Measurements from ENCODE around the gene CBARP.

CBARP gene

GRCh38 chr19:1225440-1226226 lies 12.2 kb downstream of the CBARP start:
- WGBS, result 93% methylated on average over 29 of the region's 29 CpGs
- Histone ChIP-seq H3K27me3 (ENCODE audit: insufficient read depth, low read length) (no peaks in the 10 kb centered on the region), H3K27ac (ENCODE audit: low read depth, low read length) (no peak overlapping the region), H3K4me3 (ENCODE audit: low read length) (no peak overlapping the region), H3K9ac (ENCODE audit: low read depth, low read length) (no peak overlapping the region), H3K9me3 (ENCODE audit: insufficient read depth, low read depth, low read length) (no peaks in the 10 kb centered on the region), H3K4me1 (ENCODE audit: insufficient read depth, low read length) (no peaks in the 10 kb centered on the region), H3K36me3 (ENCODE audit: insufficient read depth, low read length) (peaks cover 42% of the 10 kb centered on the region)

GRCh38 chr19:1224847-1225246 lies 13.0 kb downstream of the CBARP start:
- H3K4me3 ChIP-seq (ENCODE audit: low read length), result no peak overlapping the region
- H3K4me1 ChIP-seq (ENCODE audit: insufficient read depth, low read length), result no peaks in the 10 kb centered on the region
- WGBS, result 90% methylated on average over 16 of the region's 16 CpGs
- H3K9me3 ChIP-seq (ENCODE audit: insufficient read depth, low read depth, low read length), result no peaks in the 10 kb centered on the region
- H3K27me3 ChIP-seq (ENCODE audit: insufficient read depth, low read length), result no peaks in the 10 kb centered on the region
- peaks cover 43% of the 10 kb centered on the region for H3K36me3 ChIP-seq (ENCODE audit: insufficient read depth, low read length)
- H3K9ac ChIP-seq (ENCODE audit: low read depth, low read length), result no peak overlapping the region
- no peak overlapping the region for H3K27ac ChIP-seq (ENCODE audit: low read depth, low read length)

- Histone ChIP-seq H3K27me3 (ENCODE audit: insufficient read depth, low read length) (no peaks in the 10 kb centered on the region), H3K4me1 (ENCODE audit: insufficient read depth, low read length) (no peaks in the 10 kb centered on the region), H3K27ac (ENCODE audit: low read depth, low read length) (no peak overlapping the region), H3K36me3 (ENCODE audit: insufficient read depth, low read length) (peaks cover 43% of the 10 kb centered on the region), H3K4me3 (ENCODE audit: low read length) (no peak overlapping the region), H3K9ac (ENCODE audit: low read depth, low read length) (no peak overlapping the region), H3K9me3 (ENCODE audit: insufficient read depth, low read depth, low read length) (no peaks in the 10 kb centered on the region)
- WGBS, result 96% methylated on average over 16 of the region's 16 CpGs
Observed at GRCh38 chr19:1224047-1224825, 13.6 kb downstream of the CBARP start.

DNA sequence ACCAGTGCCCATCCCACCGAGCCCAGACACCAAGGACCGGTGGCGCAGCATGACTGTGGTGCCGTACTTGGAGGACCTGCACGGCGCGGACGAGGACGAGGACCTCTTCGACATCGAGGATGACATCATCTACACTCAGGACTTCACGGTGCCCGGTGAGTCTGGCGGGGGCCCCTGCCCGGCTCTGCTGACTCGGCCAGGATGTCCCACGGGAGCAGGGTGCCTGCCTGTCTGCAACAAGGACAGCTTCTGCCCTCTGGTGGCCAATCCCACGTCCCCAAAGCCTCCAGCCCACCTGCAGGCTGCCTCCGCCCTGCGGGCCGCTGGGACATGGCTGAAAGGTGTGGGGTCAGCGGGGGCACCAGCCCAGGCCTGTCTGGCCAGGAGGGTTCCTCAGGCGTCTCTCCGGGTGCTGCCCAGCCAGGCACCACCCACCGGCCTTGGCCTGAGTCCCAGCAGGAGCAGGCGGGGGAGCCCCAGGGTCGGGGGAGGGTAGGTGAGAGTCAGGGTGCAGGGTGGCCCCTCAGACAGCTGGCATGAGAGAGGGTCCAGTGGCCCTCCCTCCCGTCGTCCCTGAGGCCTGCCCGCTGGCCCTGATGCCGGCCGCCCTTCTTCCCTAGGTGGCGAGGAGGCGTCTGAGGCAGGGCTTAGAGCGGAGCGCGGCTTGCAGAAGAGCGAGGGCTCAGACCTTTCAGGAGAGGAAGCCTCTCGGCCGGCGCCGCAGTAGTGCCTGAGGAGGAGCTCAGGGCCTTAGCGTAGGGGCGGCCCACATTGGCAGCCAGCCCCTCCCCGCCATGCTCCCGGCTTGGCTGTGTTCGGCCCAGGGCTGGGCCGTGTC lies 14.6 kb downstream of the CBARP start:
- WGBS, result 92% methylated on average over 48 of the region's 48 CpGs

GRCh38 chr19:1222394-1222793 lies 15.4 kb downstream of the CBARP start:
- Histone ChIP-seq H3K4me3 (ENCODE audit: low read length) (no peak overlapping the region), H3K36me3 (ENCODE audit: insufficient read depth, low read length) (peaks cover 38% of the 10 kb centered on the region), H3K9me3 (ENCODE audit: insufficient read depth, low read depth, low read length) (no peaks in the 10 kb centered on the region), H3K4me1 (ENCODE audit: insufficient read depth, low read length) (no peaks in the 10 kb centered on the region), H3K27ac (ENCODE audit: low read depth, low read length) (no peak overlapping the region), H3K9ac (ENCODE audit: low read depth, low read length) (no peak overlapping the region), H3K27me3 (ENCODE audit: insufficient read depth, low read length) (no peaks in the 10 kb centered on the region)
- 91% methylated on average over 14 of the region's 14 CpGs for WGBS

More for the DNA sequence above, 14.6 kb downstream of the CBARP start:
- Histone ChIP-seq H3K36me3 (ENCODE audit: insufficient read depth, low read length) (peaks cover 43% of the 10 kb centered on the region), H3K4me3 (ENCODE audit: low read length) (no peak overlapping the region), H3K9ac (ENCODE audit: low read depth, low read length) (no peak overlapping the region), H3K9me3 (ENCODE audit: insufficient read depth, low read depth, low read length) (no peaks in the 10 kb centered on the region), H3K4me1 (ENCODE audit: insufficient read depth, low read length) (no peaks in the 10 kb centered on the region), H3K27ac (ENCODE audit: low read depth, low read length) (0 out of 2 replicates have a peak overlapping the region, but pooled peaks have one; percentile 25), H3K27me3 (ENCODE audit: insufficient read depth, low read length) (no peaks in the 10 kb centered on the region)

DNA sequence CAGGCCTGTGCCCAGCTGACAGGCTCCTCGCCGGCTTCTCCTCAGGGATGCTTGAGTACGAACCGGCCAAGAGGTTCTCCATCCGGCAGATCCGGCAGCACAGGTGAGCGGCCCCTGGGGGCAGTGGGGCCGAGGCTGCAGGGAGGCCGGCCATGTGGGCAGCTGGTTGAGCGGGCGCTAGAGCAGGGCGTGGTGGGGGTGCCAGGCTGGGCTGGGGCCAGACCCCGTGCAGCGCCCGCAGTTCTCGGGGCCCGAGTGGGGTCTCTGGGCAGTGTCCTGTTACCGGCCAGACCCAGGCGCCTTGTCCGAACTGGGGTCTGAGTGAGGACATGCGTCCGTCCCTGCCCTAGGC lies 15.9 kb downstream of the CBARP start:
- Histone ChIP-seq H3K27me3 (ENCODE audit: insufficient read depth, low read length) (no peaks in the 10 kb centered on the region), H3K27ac (ENCODE audit: low read depth, low read length) (no peak overlapping the region), H3K36me3 (ENCODE audit: insufficient read depth, low read length) (peaks cover 34% of the 10 kb centered on the region), H3K4me3 (ENCODE audit: low read length) (no peak overlapping the region), H3K9me3 (ENCODE audit: insufficient read depth, low read depth, low read length) (no peaks in the 10 kb centered on the region), H3K4me1 (ENCODE audit: insufficient read depth, low read length) (no peaks in the 10 kb centered on the region), H3K9ac (ENCODE audit: low read depth, low read length) (no peak overlapping the region)
- WGBS, result 95% methylated on average over 22 of the region's 22 CpGs

DNA sequence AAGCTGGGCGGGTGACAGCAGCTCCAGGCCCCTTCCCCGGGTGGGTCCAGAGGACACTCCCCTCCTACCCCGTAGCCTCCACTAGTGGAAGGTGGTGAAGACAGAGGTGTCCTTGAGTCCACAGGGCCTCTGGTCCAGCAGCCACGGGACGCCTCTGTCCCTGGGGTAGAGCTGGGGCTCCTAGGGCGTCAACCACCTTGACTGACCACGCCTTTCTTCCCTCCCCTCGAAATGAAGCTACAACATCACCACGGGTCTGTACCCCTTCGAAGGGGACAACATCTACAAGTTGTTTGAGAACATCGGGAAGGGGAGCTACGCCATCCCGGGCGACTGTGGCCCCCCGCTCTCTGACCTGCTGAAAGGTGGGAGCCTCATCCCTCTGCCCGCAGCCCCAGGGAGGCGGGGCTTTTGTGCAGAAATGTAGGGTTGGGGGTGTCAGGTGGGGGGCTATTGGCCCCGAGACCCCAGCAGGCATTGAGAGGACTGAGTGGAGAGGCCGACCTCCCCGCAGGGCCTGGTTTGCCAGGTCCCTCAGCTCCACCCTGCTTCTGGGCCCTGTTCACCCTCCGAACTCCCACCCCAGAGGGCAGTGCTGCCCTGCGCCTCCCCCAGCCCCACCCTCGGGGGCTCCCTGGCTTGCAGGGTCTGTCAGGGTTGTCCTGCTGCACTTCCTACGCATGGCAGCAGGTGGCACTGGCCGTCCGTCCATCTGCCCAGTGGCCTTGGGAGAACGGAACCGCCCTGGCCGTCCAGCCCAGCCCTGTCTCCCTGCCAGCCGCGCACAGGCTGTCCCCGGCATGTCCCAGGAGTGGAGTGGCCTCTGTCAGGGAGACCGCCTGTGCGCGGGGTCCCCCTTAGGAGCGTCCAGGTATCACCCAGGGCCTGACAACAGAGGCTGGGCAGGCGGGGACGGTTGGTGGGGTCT lies 16.6 kb downstream of the CBARP start:
- WGBS, result 89% methylated on average over 38 of the region's 38 CpGs
- no peak overlapping the region for H3K4me3 ChIP-seq (ENCODE audit: low read length)
- H3K9ac ChIP-seq (ENCODE audit: low read depth, low read length), result no peak overlapping the region
- no peak overlapping the region for H3K27ac ChIP-seq (ENCODE audit: low read depth, low read length)
- peaks cover 32% of the 10 kb centered on the region for H3K36me3 ChIP-seq (ENCODE audit: insufficient read depth, low read length)
- H3K27me3 ChIP-seq (ENCODE audit: insufficient read depth, low read length), result no peaks in the 10 kb centered on the region
- no peaks in the 10 kb centered on the region for H3K9me3 ChIP-seq (ENCODE audit: insufficient read depth, low read depth, low read length)
- H3K4me1 ChIP-seq (ENCODE audit: insufficient read depth, low read length), result no peaks in the 10 kb centered on the region

DNA sequence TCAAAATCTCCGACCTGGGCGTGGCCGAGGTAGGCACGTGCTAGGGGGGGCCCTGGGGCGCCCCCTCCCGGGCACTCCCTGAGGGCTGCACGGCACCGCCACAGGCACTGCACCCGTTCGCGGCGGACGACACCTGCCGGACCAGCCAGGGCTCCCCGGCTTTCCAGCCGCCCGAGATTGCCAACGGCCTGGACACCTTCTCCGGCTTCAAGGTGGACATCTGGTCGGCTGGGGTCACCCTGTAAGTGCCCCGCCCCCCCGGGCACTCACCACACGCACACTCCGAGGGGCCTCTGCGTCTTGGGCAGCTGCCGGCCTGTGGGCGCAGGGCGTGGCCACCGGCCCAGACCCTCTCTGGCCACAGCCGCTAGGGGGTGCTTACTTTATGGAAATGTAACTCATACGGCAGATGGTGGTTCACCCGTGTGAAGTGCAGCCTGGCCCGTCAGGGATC lies 17.3 kb downstream of the CBARP start:
- no peak overlapping the region for H3K4me3 ChIP-seq (ENCODE audit: low read length)
- no peak overlapping the region for H3K27ac ChIP-seq (ENCODE audit: low read depth, low read length)
- no peaks in the 10 kb centered on the region for H3K27me3 ChIP-seq (ENCODE audit: insufficient read depth, low read length)
- no peak overlapping the region for H3K9ac ChIP-seq (ENCODE audit: low read depth, low read length)
- 93% methylated on average over 33 of the region's 33 CpGs for WGBS
- H3K9me3 ChIP-seq (ENCODE audit: insufficient read depth, low read depth, low read length), result no peaks in the 10 kb centered on the region
- H3K36me3 ChIP-seq (ENCODE audit: insufficient read depth, low read length), result peaks cover 32% of the 10 kb centered on the region
- H3K4me1 ChIP-seq (ENCODE audit: insufficient read depth, low read length), result no peaks in the 10 kb centered on the region

DNA sequence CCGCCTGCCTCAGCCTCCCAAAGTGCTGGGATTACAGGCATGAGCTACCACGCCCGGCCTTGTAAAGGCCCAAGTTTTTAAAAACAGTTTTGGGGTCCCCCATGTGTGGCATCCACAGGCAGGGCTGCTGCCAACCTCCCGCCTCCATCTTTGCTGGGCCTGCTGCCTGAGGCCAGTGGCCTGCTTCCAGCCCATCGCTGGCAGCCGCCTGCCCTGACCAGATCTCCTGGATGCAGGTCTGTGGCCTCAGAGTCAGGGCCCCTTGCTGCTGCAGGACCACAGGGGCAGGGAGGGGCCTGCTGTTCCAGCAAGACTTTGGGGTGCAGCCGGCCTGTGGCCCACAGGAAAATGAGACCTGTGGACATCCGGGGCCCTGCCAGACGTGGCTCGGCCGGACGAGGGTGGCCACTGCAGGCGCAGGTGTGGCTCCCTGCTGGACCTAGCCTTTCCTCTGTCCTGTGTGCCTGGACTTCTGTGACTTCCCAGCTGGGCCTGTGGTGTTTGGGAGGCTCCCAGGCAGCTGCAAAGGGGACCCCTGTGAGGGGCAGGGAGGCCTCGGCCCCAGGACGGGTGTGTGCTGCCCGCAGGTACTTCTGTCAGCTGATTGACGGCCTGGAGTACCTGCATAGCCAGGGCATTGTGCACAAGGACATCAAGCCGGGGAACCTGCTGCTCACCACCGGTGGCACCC lies 17.9 kb downstream of the CBARP start:
- no peak overlapping the region for H3K9ac ChIP-seq (ENCODE audit: low read depth, low read length)
- H3K4me3 ChIP-seq (ENCODE audit: low read length), result no peak overlapping the region
- no peaks in the 10 kb centered on the region for H3K9me3 ChIP-seq (ENCODE audit: insufficient read depth, low read depth, low read length)
- no peaks in the 10 kb centered on the region for H3K27me3 ChIP-seq (ENCODE audit: insufficient read depth, low read length)
- H3K27ac ChIP-seq (ENCODE audit: low read depth, low read length), result no peak overlapping the region
- H3K36me3 ChIP-seq (ENCODE audit: insufficient read depth, low read length), result peaks cover 32% of the 10 kb centered on the region
- H3K4me1 ChIP-seq (ENCODE audit: insufficient read depth, low read length), result no peaks in the 10 kb centered on the region
- WGBS, result 96% methylated on average over 19 of the region's 19 CpGs

All from HUES64 (cell line).